Measurements from ENCODE around the gene PIP5K1C.

- TF ChIP-seq CTCF (IDR thresholded peaks at IDR 0.05), result no peak
- TF ChIP-seq EP300 (IDR thresholded peaks at IDR 0.05; ENCODE audit: low read depth), result no peak
- TF ChIP-seq POLR2AphosphoS5 (IDR thresholded peaks at IDR 0.05), result peak; percentile 52 to 86 (median 82)
- TF ChIP-seq POLR2A (IDR thresholded peaks at IDR 0.05), result peak; percentile 72
Measured at GRCh38 chr19:3725640-3726310, 25.5 kb upstream of the PIP5K1C start.
